LoVo (cell line): ENCODE results near the gene GABBR2.
"Not testable (repeated sequence)": the region's sequence is repeated elsewhere in the genome, so short reads cannot be mapped to it uniquely, and the experiment has no call there.

Source experiments
- DNase-seq: peaks from one replicate; pipeline ENCODE4 v3.0.0-alpha.2; 2016; ENCODE audit warnings: low spot score

The GABBR2 gene

DNA sequence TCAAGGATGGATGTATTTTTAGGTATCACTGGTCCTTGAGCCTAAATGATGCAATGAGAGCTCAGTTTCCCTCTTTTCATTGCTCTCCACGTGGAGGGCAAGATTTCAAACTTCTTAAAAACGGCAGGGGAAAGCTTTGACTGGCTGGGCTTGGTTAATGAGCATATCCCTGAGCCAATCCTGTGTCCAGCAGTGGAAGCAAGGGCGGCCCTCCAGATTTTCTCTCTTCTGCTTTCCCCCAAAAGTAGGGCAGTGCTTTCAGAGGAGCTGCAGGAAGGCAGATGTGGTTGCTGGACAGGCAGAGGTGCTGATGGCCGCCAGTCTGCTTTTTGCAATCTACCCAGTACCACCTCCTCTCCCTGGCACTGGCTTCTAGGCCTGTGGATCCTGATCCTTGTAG is 423.3 kb downstream of the GABBR2 start:
- DNase-seq, result no peak

DNA sequence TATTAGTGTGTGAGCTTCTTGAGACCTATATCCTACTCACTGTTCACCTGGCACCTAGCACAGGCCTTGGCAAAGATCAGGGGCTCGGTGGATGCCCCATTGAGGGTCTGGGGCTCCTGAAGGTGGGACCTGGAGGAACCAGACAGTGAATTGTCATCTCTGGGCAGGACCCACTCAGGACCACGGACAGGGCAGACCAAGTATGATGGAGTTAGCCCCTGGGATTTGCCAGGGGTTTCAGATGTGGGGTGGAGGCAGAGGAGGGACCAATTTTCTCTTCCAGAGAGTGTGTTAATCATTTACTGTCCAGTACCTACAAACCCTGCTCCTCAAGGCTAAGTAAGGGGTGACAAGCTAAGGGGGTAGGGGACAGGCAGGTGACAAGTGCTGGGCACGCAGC is 424.0 kb downstream of the GABBR2 start:
- DNase-seq, result no peak

DNA sequence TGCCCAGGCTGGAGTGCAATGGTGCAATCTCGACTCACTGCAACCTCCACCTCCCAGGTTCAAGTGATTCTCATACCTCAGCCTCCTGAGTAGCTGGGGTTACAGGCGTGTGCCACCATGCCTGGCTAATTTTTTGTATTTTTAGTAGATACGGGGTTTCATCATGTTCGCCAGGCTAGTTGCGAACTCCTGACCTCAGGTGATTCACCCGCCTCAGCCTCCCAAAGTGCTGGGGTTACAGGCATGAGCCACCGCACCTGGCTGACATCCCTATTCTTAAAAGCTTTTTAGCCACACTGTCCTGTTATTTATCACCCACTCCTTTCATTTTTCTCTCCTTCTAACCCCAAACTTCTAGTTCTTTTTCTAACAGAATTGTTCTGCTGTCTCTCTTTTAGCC is 425.6 kb downstream of the GABBR2 start:
- DNase-seq, result not testable (repeated sequence)

- no peak for DNase-seq
These were observed 427.5 kb downstream of the GABBR2 start for GRCh38 chr9:98281281-98281680.

GRCh38 chr9:98280574-98280973 is 428.2 kb downstream of the GABBR2 start:
- DNase-seq, result no peak

GRCh38 chr9:98280162-98280561 is 428.6 kb downstream of the GABBR2 start:
- no peak for DNase-seq

DNA sequence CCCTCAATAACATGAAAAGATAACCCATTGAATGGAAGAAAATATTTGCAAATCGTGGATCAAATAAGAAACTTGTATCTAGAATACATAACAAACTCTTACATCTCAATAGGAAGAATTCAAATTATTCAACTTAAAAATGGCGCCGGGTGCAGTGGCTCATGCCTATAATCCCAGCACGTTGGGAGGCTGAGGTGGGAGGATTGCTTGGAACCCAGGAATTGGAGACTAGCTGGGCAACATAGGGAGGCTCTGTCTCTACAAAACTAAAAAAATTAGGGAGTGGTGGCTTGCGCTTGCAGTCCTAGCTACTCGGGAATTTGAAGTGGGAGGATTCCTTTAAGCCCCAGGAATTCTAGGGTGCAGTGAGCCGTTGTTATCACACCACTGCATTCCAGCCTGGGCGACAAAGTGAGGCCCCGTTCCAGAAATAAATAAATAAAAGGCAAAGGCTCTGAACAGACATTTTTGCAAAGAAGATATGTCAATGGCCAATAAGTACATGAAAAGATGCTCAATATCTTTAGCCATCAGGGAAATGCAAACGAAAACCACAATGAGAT is 431.7 kb downstream of the GABBR2 start:
- no peak for DNase-seq

- no peak for DNase-seq
These were observed 433.6 kb downstream of the GABBR2 start for GRCh38 chr9:98275159-98275558.

GRCh38 chr9:98272083-98272482 is 436.7 kb downstream of the GABBR2 start:
- no peak for DNase-seq

GRCh38 chr9:98271479-98271878 is 437.3 kb downstream of the GABBR2 start:
- no peak for DNase-seq

- not testable (repeated sequence) for DNase-seq
These were observed 438.5 kb downstream of the GABBR2 start for GRCh38 chr9:98270284-98270683.

GRCh38 chr9:98269652-98270051 is 439.1 kb downstream of the GABBR2 start:
- not testable (repeated sequence) for DNase-seq

GRCh38 chr9:98267556-98267955 is 441.2 kb downstream of the GABBR2 start:
- not testable (repeated sequence) for DNase-seq

- DNase-seq, result no peak
These were observed 444.2 kb downstream of the GABBR2 start for GRCh38 chr9:98264516-98264915.

GRCh38 chr9:98263482-98264357 is 445.0 kb downstream of the GABBR2 start:
- peak; percentile 81 for DNase-seq

DNA sequence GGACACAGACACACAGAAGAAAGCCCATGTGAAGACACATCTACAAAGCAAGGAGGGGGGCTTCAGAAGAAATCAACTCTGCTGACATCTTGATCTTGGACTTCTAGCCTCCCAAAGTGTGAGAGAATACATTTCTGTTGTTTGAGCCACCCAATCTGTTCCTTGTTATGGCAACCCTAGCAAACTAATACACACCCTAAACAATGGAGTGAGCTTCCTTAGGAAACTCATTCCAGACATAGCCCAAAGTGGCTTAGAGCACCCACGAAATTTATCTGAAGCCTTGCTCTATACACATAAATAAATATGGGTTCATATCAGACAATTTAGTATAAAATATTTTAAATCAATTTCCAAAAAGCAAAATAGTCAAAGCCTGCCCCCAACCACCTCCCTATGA is 445.7 kb downstream of the GABBR2 start:
- DNase-seq, result no peak

DNA sequence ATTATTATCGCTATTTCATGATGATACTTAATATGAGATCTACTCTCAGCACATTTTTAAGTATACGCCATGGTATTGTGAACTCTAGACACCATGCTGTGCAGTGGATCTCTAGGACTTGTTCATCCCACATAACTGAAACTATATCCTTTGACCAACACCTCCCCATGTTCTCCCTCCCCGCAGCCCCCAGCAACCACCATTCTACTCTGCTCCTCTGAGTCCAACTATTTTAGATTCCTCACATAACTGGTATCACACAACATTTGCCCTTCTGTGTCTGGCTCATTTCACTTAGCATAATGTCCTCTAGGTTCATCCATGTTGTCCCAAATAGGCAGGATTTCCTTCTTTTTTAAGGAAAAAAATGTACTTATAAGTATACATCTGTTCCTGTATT is 446.7 kb downstream of the GABBR2 start:
- no peak for DNase-seq

DNA sequence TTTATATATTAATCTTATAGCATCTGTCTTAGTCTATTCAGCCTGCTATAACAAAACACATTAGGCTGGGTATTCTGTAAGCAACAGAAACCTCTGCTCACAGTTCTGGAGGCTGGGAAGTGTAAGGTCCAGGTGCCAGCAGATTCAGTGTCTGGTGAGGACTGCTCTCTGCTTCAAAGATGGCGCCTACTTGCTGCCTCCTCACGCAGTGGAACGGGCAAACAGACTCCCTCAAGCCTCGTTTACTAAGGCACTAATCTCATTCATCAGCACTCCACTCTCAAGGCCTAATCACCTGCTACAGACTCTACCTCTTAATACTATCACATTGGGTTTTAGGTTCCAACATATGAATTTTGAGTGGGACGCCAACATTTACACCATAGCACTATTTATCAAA is 448.1 kb downstream of the GABBR2 start:
- DNase-seq, result no peak

DNA sequence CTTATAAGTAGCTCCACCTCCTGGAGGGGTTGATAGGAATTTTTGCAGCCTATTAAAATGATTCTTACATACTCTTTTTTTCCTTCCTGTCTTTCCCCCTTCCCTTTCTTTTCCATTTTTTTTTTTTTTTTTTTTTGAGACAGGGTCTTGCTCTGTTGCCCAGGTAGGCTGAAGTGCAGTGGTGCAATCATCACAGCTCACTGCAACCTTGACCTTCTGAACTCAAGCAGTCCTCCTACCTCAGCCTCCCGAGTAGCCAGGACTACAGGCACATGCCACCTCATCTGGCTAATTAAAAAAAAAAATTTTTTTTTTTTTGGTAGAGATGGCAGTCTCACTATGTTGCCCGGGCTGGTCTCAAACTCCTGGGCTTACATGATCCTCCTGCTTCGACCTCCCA is 448.9 kb downstream of the GABBR2 start:
- no peak for DNase-seq

DNA sequence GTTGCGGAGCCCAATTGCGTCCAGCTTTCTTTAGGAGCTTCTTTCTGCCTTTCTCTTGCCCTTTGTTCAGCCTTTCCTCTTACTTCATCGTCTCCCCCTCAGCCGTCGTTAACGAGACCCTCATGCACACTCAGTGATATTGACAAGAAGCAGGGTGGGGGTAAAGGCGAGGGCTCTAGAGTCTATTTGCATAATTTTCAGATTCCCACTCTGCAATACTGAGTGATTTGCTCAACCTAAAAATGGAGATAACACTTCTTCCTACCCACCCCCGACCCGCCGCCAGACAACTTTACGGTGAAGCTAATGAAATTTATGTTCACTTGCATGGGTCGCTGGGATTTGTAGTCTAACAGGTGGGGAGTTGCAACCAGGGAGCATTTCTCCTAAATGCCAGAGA is 452.0 kb downstream of the GABBR2 start:
- DNase-seq, result no peak

DNA sequence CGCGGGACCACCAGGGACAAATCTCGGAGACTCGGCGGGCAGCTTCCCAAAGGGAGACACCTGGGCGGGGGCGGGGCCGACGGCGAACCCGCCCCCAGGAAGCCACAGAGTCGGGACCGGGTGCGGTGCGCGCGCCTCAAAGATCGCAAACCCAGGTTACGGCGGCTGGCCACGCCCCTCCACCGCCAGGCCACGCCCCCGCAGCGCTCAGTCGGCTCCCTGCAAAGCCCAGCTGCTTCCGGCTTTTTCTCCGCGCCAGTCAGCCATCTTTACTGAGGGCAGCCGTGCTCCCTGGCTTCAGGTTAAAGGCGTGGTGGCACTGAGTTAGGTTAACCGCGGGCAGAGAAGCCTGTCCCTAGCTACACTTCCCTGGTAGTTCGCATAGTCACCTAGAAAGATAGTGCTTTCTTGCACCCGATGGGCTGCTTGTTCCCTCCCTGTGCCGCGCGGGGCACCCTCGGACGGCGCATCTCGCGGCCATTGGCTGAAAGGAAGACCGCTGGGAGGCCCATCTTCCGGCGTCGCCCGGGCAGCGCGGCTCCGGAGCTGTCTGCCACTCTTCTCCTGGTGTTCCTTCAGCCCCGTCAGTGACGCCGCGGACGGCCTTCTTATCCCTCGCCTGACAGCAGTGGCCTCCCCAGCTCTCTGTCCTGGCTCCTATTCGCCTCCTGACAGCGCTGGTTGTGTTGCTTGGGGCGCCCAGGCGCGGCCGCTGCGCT is 453.0 kb downstream of the GABBR2 start, which contains the start of gene TBC1D2:
TBC1D2 (minus strand) TSS at position 72 of the 719 bp plus-strand sequence. CDS start 108 bp downstream, outside the sequence.
- peak; percentile 98 for DNase-seq

DNA sequence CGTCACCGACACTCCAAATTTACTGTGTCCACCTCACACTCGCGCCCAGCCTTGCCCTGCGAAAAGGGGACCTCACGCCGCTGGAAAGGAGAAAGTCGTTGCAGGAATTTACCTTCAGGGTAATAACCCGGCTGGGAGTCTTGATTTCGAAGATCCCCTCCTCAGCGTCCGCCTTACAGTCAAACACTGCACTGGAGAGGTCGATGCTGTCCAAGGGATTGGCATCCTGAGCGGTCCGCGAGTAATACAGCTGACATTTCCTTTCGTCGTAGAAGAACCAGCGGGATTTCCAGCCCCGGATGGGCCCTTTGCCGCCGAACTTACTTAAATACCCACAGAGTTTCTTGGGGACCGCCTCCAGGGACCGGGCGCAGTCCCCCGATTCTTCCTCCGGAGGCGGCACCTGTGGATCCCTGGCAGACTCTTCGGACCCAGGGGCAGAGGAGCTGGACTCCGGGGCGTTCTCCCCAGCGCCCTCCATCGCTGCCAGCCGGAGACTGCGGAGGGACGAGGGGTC is 453.6 kb downstream of the GABBR2 start:
- no peak for DNase-seq
